Measurements from ENCODE around the gene CACNA1E.
"Not testable (repeated sequence)": the region's sequence is repeated elsewhere in the genome, so short reads cannot be mapped to it uniquely, and the experiment has no call there.

CACNA1E gene

DNA sequence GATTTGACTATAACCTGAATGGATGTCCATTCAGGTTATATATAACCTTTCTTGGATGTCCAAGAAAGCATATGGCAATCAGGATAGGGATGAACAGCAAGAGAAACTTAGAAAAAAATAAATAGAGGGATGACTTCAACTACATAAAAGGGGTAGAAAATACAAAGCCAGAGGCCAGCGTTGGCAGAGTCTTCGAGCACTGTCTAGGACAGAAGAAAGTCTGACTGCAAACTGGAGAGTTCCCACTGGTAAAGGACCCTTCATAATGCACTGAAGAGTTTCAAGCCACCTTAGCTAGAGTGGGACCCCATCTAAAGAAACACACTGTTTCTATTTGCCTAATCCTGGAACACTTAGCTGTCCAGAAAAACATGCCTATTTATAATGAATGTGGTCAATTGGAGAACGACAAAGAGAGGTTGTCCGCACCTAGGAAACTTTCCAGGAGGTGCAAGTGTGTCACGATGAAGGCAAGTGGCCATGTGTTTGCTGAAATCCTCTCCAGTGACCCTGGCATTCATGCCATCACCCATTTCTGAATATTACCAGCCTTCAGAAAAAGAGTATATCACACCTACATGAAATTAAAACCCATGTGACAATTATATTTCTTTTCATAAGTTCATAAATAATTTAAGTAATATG, 362.8 kb downstream of the CACNA1E start:
- Histone ChIP-seq H3K36me3 (ENCODE audit: insufficient read depth, low read length) (no peaks in the 10 kb centered on the region), H2AFZ (ENCODE audit: low read length) (no peak overlapping the region), H3K27me3 (ENCODE audit: insufficient read depth, low read length, poor library complexity, severe bottlenecking) (no peaks in the 10 kb centered on the region), H3K9me3 (ENCODE audit: insufficient read depth, low read depth, low read length) (no peaks in the 10 kb centered on the region), H4K20me1 (ENCODE audit: insufficient read depth, low read length, poor library complexity, severe bottlenecking) (no peaks in the 10 kb centered on the region), H3K4me1 (ENCODE audit: insufficient read depth, low read length, poor library complexity, severe bottlenecking) (no peaks in the 10 kb centered on the region), H3K9me2 (replicated peaks; ENCODE audit: low read depth, low read length) (no peaks in the 10 kb centered on the region), H3F3A (ENCODE audit: low read depth) (no peaks in the 10 kb centered on the region), H3K4me3 (ENCODE audit: low read length, poor library complexity, severe bottlenecking) (no peak overlapping the region), H3K79me2 (ENCODE audit: insufficient read depth, low read length) (no peaks in the 10 kb centered on the region), H3K9ac (ENCODE audit: low read depth, low read length, poor library complexity, severe bottlenecking) (no peak overlapping the region), H3K4me2 (ENCODE audit: low read depth, low read length, poor library complexity, severe bottlenecking) (no peak overlapping the region)
- no peak for TF ChIP-seq CTCF (conservative IDR thresholded peaks at IDR 0.05; ENCODE audit: low read length)
- no peak for TF ChIP-seq EZH2phosphoT487 (IDR thresholded peaks at IDR 0.05; ENCODE audit: borderline replicate concordance)

GRCh38 chr1:181846681-181847080, 363.4 kb downstream of the CACNA1E start:
- Histone ChIP-seq H3K9me3 (ENCODE audit: insufficient read depth, low read depth, low read length) (no peaks in the 10 kb centered on the region), H3K36me3 (ENCODE audit: insufficient read depth, low read length) (no peaks in the 10 kb centered on the region), H3K4me1 (ENCODE audit: insufficient read depth, low read length, poor library complexity, severe bottlenecking) (no peaks in the 10 kb centered on the region), H3K4me2 (ENCODE audit: low read depth, low read length, poor library complexity, severe bottlenecking) (no peak overlapping the region), H2AFZ (ENCODE audit: low read length) (no peak overlapping the region), H3K79me2 (ENCODE audit: insufficient read depth, low read length) (no peaks in the 10 kb centered on the region), H3F3A (ENCODE audit: low read depth) (no peaks in the 10 kb centered on the region), H3K9ac (ENCODE audit: low read depth, low read length, poor library complexity, severe bottlenecking) (no peak overlapping the region), H3K4me3 (ENCODE audit: low read length, poor library complexity, severe bottlenecking) (no peak overlapping the region), H4K20me1 (ENCODE audit: insufficient read depth, low read length, poor library complexity, severe bottlenecking) (no peaks in the 10 kb centered on the region), H3K9me2 (replicated peaks; ENCODE audit: low read depth, low read length) (no peaks in the 10 kb centered on the region), H3K27me3 (ENCODE audit: insufficient read depth, low read length, poor library complexity, severe bottlenecking) (no peaks in the 10 kb centered on the region)
- no peak for TF ChIP-seq EZH2phosphoT487 (IDR thresholded peaks at IDR 0.05; ENCODE audit: borderline replicate concordance)
- TF ChIP-seq CTCF (conservative IDR thresholded peaks at IDR 0.05; ENCODE audit: low read length): no peak

- Histone ChIP-seq H3K27me3 (ENCODE audit: insufficient read depth, low read length, poor library complexity, severe bottlenecking) (no peaks in the 10 kb centered on the region), H3K79me2 (ENCODE audit: insufficient read depth, low read length) (no peaks in the 10 kb centered on the region)
- TF ChIP-seq EZH2phosphoT487 (IDR thresholded peaks at IDR 0.05; ENCODE audit: borderline replicate concordance) (no peak), CTCF (conservative IDR thresholded peaks at IDR 0.05; ENCODE audit: low read length) (no peak)
These were observed 365.8 kb downstream of the CACNA1E start for GRCh38 chr1:181849071-181849470.

GRCh38 chr1:181854212-181854611, 370.9 kb downstream of the CACNA1E start:
- not testable (repeated sequence) for H3K36me3 ChIP-seq (ENCODE audit: insufficient read depth, low read length); H3K79me2 ChIP-seq (ENCODE audit: insufficient read depth, low read length); H3K4me2 ChIP-seq (ENCODE audit: low read depth, low read length, poor library complexity, severe bottlenecking); H3K4me1 ChIP-seq (ENCODE audit: insufficient read depth, low read length, poor library complexity, severe bottlenecking); H2AFZ ChIP-seq (ENCODE audit: low read length); H3K9me3 ChIP-seq (ENCODE audit: insufficient read depth, low read depth, low read length); H3K9ac ChIP-seq (ENCODE audit: low read depth, low read length, poor library complexity, severe bottlenecking); H3F3A ChIP-seq (ENCODE audit: low read depth); H3K27me3 ChIP-seq (ENCODE audit: insufficient read depth, low read length, poor library complexity, severe bottlenecking); H3K4me3 ChIP-seq (ENCODE audit: low read length, poor library complexity, severe bottlenecking); H3K9me2 ChIP-seq (replicated peaks; ENCODE audit: low read depth, low read length); H4K20me1 ChIP-seq (ENCODE audit: insufficient read depth, low read length, poor library complexity, severe bottlenecking)

More at GRCh38 chr1:181849071-181849470, 365.8 kb downstream of the CACNA1E start:
- no peaks in the 10 kb centered on the region for H4K20me1 ChIP-seq (ENCODE audit: insufficient read depth, low read length, poor library complexity, severe bottlenecking)
- H3K9me2 ChIP-seq (replicated peaks; ENCODE audit: low read depth, low read length): no peaks in the 10 kb centered on the region
- H3K9me3 ChIP-seq (ENCODE audit: insufficient read depth, low read depth, low read length): no peaks in the 10 kb centered on the region
- H3K4me3 ChIP-seq (ENCODE audit: low read length, poor library complexity, severe bottlenecking): no peak overlapping the region
- H3K36me3 ChIP-seq (ENCODE audit: insufficient read depth, low read length): no peaks in the 10 kb centered on the region
- H3K4me1 ChIP-seq (ENCODE audit: insufficient read depth, low read length, poor library complexity, severe bottlenecking): no peaks in the 10 kb centered on the region
- H3K9ac ChIP-seq (ENCODE audit: low read depth, low read length, poor library complexity, severe bottlenecking): no peak overlapping the region
- no peak overlapping the region for H2AFZ ChIP-seq (ENCODE audit: low read length)
- no peaks in the 10 kb centered on the region for H3F3A ChIP-seq (ENCODE audit: low read depth)
- H3K4me2 ChIP-seq (ENCODE audit: low read depth, low read length, poor library complexity, severe bottlenecking): no peak overlapping the region

Data from Loucy (cell line).